Lower leg skin (tissue), 3 donors: ENCODE data around the gene LEMD3.

Experiments used
- CTCF ChIP-seq, 3 donors: fragments of 450-650 bp; IDR thresholded peaks; one replicate each; pipeline ENCODE4 v1.5.1; 2016; ENCODE audit warnings: antibody characterized with exemption in 3 of 3, mild to moderate bottlenecking in 3 of 3, moderate library complexity in 2 of 3
- POLR2A ChIP-seq, 2 donors: fragments of 450-650 bp; IDR thresholded peaks; one replicate each; pipeline ENCODE4 v1.6.1; 2016 to 2017; ENCODE audit warnings: antibody characterized with exemption in 2 of 2, mild to moderate bottlenecking in 1 of 2, moderate library complexity in 1 of 2

DNA sequence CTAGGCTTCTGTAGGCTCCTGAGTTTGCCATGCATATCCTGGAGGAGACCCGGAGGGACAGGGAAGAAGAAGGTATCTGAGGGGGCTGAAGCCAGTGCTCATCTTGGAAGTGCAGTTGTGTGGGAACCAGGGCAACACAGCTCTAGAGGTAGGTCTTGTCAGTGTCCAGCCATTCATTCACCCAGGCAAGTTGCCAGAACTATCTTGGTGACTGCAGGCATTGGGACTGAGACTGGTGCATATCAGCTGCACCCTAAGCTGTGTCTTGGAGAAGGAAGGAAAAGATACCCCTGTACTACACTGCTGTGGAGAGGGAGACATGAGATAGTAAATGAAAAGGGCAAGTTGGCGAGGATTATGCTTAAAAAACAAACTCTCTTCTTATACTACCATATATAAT, 43.4 kb upstream of the LEMD3 start:
- TF ChIP-seq CTCF (IDR thresholded peaks at IDR 0.05) = no peak
- no peak for TF ChIP-seq POLR2A (IDR thresholded peaks at IDR 0.05)
